Neuronal stem cell (in vitro differentiated cells): ENCODE measurements around the gene ATP8A2.

ENCODE experiments used
- DNase-seq: peaks from one replicate; pipeline ENCODE4 v3.0.0-alpha.2; 2013; ENCODE audit warnings: low spot score
- H2AFZ ChIP-seq: one replicate; pipeline ENCODE4 v1.6.1; 2013; ENCODE audit warnings: mild to moderate bottlenecking, low read length, inconsistent platforms
- H2AK5ac ChIP-seq: 2 replicates; pipeline ENCODE4 v1.6.1; 2013; ENCODE audit warnings: low read depth, mild to moderate bottlenecking, inconsistent platforms, low read length, moderate library complexity, mixed read lengths
- H2BK120ac ChIP-seq: 2 replicates; pipeline ENCODE4 v1.6.1; 2013; ENCODE audit warnings: low read depth, mild to moderate bottlenecking, inconsistent platforms, low read length, moderate library complexity, mixed read lengths
- H2BK12ac ChIP-seq: one replicate; pipeline ENCODE4 v1.6.1; 2013; ENCODE audit warnings: low read length, inconsistent platforms
- H2BK15ac ChIP-seq: 2 replicates; pipeline ENCODE4 v1.6.1; 2013; ENCODE audit warnings: mild to moderate bottlenecking, low read length, inconsistent platforms, mixed read lengths
- H2BK5ac ChIP-seq: one replicate; pipeline ENCODE4 v1.6.1; 2013; ENCODE audit warnings: inconsistent platforms, mild to moderate bottlenecking, low read length, moderate library complexity
- H3K14ac ChIP-seq: one replicate; pipeline ENCODE4 v1.6.1; 2013; ENCODE audit warnings: low read length, inconsistent platforms
- H3K18ac ChIP-seq: 2 replicates; pipeline ENCODE4 v1.6.1; 2013; ENCODE audit warnings: low read length, inconsistent platforms
- H3K23ac ChIP-seq: 2 replicates; pipeline ENCODE4 v1.6.1; 2013; ENCODE audit warnings: low read depth, mild to moderate bottlenecking, mixed read lengths, low read length, inconsistent platforms; ENCODE audit not compliant: poor library complexity
- H3K27ac ChIP-seq: replicated peaks from 3 replicates; pipeline ENCODE4 v1.5.1; 2013; ENCODE audit warnings: low read length, inconsistent platforms
- H3K27me3 ChIP-seq, 3 experiments: 2 replicates each; pipeline ENCODE4 v1.6.1; 2013; ENCODE audit warnings: low read length in 3 of 3, mild to moderate bottlenecking in 2 of 3, inconsistent platforms in 1 of 3, low read depth in 1 of 3, mixed read lengths in 1 of 3, moderate library complexity in 1 of 3; ENCODE audit not compliant: control insufficient read depth in 3 of 3, insufficient read depth in 3 of 3
- H3K36me3 ChIP-seq, 2 donors: replicated peaks in 1 of 2; 2 replicates each; pipeline ENCODE4 v1.6.1; 2013; ENCODE audit warnings: low read length in 2 of 2; ENCODE audit not compliant: control insufficient read depth in 2 of 2, insufficient read depth in 2 of 2
- H3K4ac ChIP-seq: 2 replicates; pipeline ENCODE4 v1.6.1; 2013; ENCODE audit warnings: inconsistent platforms, mild to moderate bottlenecking, low read length, moderate library complexity
- H3K4me1 ChIP-seq, 2 donors: 1 replicate in 1 of 2; 2 replicates in 1 of 2; pipeline ENCODE4 v1.6.1; 2013; ENCODE audit warnings: low read length in 2 of 2, low read depth in 1 of 2; ENCODE audit not compliant: control insufficient read depth in 2 of 2, insufficient read depth in 1 of 2
- H3K4me2 ChIP-seq: one replicate; pipeline ENCODE4 v1.6.1; 2013; ENCODE audit warnings: mild to moderate bottlenecking, low read length, inconsistent platforms; ENCODE audit not compliant: insufficient read depth, poor library complexity, severe bottlenecking
- H3K4me3 ChIP-seq, 2 donors: 2 replicates each; pipeline ENCODE4 v1.5.1; 2013; ENCODE audit warnings: low read length in 2 of 2, mild to moderate bottlenecking in 2 of 2, inconsistent platforms in 1 of 2, moderate library complexity in 1 of 2
- H3K79me1 ChIP-seq: one replicate; pipeline ENCODE4 v1.6.1; 2013; ENCODE audit warnings: low read depth, mild to moderate bottlenecking, inconsistent platforms, low read length, moderate library complexity
- H3K9ac ChIP-seq: one replicate; pipeline ENCODE4 v1.6.1; 2013; ENCODE audit warnings: mild to moderate bottlenecking, low read depth, low read length, inconsistent platforms; ENCODE audit not compliant: poor library complexity
- H3K9me3 ChIP-seq, 2 donors: replicated peaks in 1 of 2; 2 replicates each; pipeline versions ENCODE3 to v1.6.1; 2013; ENCODE audit warnings: low read length in 2 of 2, mild to moderate bottlenecking in 2 of 2, inconsistent platforms in 1 of 2, low read depth in 1 of 2, mixed read lengths in 1 of 2, moderate library complexity in 1 of 2; ENCODE audit not compliant: control insufficient read depth in 2 of 2, insufficient read depth in 1 of 2
- H4K8ac ChIP-seq: one replicate; pipeline ENCODE4 v1.6.1; 2013; ENCODE audit warnings: low read depth, mild to moderate bottlenecking, inconsistent platforms, low read length, moderate library complexity
- H4K91ac ChIP-seq: one replicate; pipeline ENCODE4 v1.6.1; 2013; ENCODE audit warnings: low read length, low read depth, mild to moderate bottlenecking, inconsistent platforms; ENCODE audit not compliant: poor library complexity
- whole genome bisulfite sequencing, 2 donors: extraction: QIAGEN DNeasy Blood & Tissue Kit; methylation state at CpG; one replicate each; pipeline ENCODE4 v1.1.7; 2013; ENCODE audit warnings: missing lambda C conversion rate in 2 of 2, mixed read lengths in 1 of 2; ENCODE audit not compliant: insufficient read length in 2 of 2, insufficient replicate concordance in 1 of 2; ENCODE audit errors: extremely low coverage in 2 of 2; 5-methylcytosine and 5-hydroxymethylcytosine counted together

Gene ATP8A2

DNA sequence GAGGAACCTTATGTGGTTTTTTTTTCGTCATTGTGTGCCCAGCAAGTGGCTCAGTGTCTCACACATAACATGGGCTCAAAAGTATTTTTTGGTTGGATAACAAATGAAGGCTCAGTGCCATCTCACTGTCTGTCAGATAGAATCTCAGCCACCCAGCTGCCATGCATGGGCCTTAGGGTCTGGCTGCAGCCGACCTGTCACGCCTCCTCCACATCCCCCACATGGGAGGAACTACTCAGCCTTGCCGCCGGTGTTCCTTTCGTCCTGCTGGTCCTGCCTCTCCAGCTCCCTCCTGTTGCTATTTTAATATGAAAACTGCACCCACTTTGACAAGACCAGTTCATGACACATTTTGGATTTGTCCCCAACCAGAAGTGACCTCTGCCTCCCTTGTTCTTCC, 558.9 kb downstream of the ATP8A2 start:
- Histone ChIP-seq H3K4me2 (no peak overlapping the region), H2BK15ac (no peak overlapping the region), H2BK5ac (no peak overlapping the region), H3K27ac (no peak overlapping the region), H4K91ac (no peak overlapping the region), H3K79me1 (no peaks in the 10 kb centered on the region), H3K9ac (no peak overlapping the region), H4K8ac (no peak overlapping the region), H3K4me3 (no peak overlapping the region), H2AK5ac (no peak overlapping the region), H3K18ac (no peak overlapping the region), H3K23ac (no peak overlapping the region), H3K36me3 (no peaks in the 10 kb centered on the region), H3K4me1 (peaks cover 0 to 19% of the 10 kb centered on the region in 2 donors), H3K14ac (no peak overlapping the region), H3K27me3 (peaks cover 0 to 5% (median 0%) of the 10 kb centered on the region in 3 experiments), H2BK120ac (no peak overlapping the region), H2BK12ac (no peak overlapping the region), H3K4ac (no peak overlapping the region), H2AFZ (no peak overlapping the region), H3K9me3 (no peaks in the 10 kb centered on the region)
- WGBS, 2 donors = no CpG with 5 or more reads among the region's 6 CpGs
- DNase-seq = no peak

DNA sequence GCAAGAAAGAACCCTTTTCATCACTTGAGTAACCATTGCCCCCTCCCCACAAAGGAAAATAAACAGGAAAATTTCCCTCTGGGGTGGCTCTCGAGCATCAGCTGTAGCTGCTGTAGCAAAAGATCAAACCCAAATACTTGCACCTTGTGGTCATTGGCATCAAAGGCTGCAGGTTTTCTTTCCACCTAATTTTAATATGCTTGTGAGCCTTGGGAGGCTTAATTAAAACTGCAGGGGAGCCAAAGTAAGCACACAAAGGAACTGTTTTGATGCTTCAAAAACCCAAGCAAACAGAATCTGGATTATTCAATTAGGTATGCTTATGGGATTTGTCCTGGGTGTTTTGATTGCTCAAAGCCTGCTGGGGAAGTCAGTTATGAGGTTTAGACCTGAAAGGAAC, 560.6 kb downstream of the ATP8A2 start:
- H4K8ac ChIP-seq = no peak overlapping the region
- no peaks in the 10 kb centered on the region for H3K9me3 ChIP-seq
- H4K91ac ChIP-seq = no peak overlapping the region
- peaks cover 0 to 19% of the 10 kb centered on the region in 2 donors for H3K4me1 ChIP-seq
- no CpG with 5 or more reads among the region's 1 CpG for WGBS, 2 donors
- no peak overlapping the region for H2AFZ ChIP-seq
- no peak overlapping the region for H3K23ac ChIP-seq
- H3K14ac ChIP-seq = no peak overlapping the region
- no peak for DNase-seq
- no peaks in the 10 kb centered on the region for H3K36me3 ChIP-seq
- no peak overlapping the region for H2BK15ac ChIP-seq
- no peak overlapping the region for H3K27ac ChIP-seq
- no peak overlapping the region for H2BK120ac ChIP-seq
- H3K4me2 ChIP-seq = no peak overlapping the region
- H3K9ac ChIP-seq = no peak overlapping the region
- no peak overlapping the region for H2BK5ac ChIP-seq
- H3K27me3 ChIP-seq = peaks cover 0 to 5% (median 0%) of the 10 kb centered on the region in 3 experiments
- H3K4ac ChIP-seq = no peak overlapping the region
- no peak overlapping the region for H2BK12ac ChIP-seq
- H3K79me1 ChIP-seq = no peaks in the 10 kb centered on the region
- no peak overlapping the region for H3K18ac ChIP-seq
- H3K4me3 ChIP-seq = no peak overlapping the region
- no peak overlapping the region for H2AK5ac ChIP-seq

DNA sequence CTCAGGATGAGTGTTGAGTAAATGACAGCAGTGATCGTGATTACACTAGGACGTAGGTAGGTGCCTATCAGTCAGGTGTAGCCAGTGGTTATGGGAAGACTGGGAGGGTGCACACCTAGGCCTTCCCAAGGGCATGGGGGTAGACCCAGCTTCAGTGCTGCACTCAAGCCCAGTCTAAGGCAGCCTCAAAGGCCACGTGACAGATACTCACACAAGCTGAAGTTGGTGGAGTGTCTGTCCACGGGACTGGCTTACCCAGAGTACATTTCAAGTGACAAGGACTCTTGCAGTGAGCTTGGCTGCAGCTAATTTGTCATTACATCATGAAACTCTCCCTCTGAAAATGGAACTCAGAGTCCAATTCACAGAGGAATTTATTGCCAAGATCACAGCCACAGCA, 561.7 kb downstream of the ATP8A2 start:
- Histone ChIP-seq H3K23ac (no peak overlapping the region), H3K79me1 (no peaks in the 10 kb centered on the region), H3K9ac (no peak overlapping the region), H3K27ac (no peak overlapping the region), H2BK120ac (no peak overlapping the region), H3K27me3 (peaks cover 0 to 5% (median 0%) of the 10 kb centered on the region in 3 experiments), H3K4me3 (no peak overlapping the region), H3K4me1 (peaks cover 0 to 18% of the 10 kb centered on the region in 2 donors), H3K14ac (no peak overlapping the region), H2BK5ac (no peak overlapping the region), H4K91ac (no peak overlapping the region), H4K8ac (no peak overlapping the region), H3K9me3 (no peaks in the 10 kb centered on the region), H3K4me2 (no peak overlapping the region), H3K4ac (no peak overlapping the region), H2AFZ (no peak overlapping the region), H2BK15ac (peak overlapping the region; percentile 29), H3K18ac (no peak overlapping the region), H2AK5ac (peak overlapping the region; percentile 20), H3K36me3 (no peaks in the 10 kb centered on the region), H2BK12ac (no peak overlapping the region)
- WGBS, 2 donors = no CpG with 5 or more reads among the region's 4 CpGs
- no peak for DNase-seq

DNA sequence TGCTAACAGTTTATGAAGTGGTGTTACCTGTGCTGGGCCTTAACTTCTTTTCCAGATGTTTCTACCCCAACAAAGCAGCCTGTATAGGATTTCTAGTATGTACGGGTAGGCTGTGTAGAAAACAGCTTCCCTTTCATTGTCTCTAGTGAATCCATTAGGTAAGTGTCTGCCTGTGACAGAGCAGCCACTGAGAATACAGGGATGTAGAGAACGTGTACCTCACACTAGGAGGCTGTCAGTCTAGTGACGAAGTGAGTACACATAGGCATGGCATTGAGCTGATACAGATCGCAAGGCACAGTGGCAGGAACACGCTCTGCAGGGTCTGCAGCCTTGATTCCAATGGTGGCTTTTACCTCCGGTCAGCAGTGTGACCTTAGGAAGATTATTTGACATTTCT, 562.4 kb downstream of the ATP8A2 start:
- Histone ChIP-seq H3K14ac (no peak overlapping the region), H2AK5ac (no peak overlapping the region), H4K91ac (no peak overlapping the region), H3K79me1 (no peaks in the 10 kb centered on the region), H3K9ac (no peak overlapping the region), H2BK15ac (no peak overlapping the region), H3K36me3 (no peaks in the 10 kb centered on the region), H3K4me1 (peaks cover 0 to 17% of the 10 kb centered on the region in 2 donors), H2BK120ac (no peak overlapping the region), H3K27ac (no peak overlapping the region), H2BK12ac (no peak overlapping the region), H3K4me2 (no peak overlapping the region), H3K18ac (no peak overlapping the region), H3K4me3 (no peak overlapping the region), H3K9me3 (no peaks in the 10 kb centered on the region), H3K4ac (no peak overlapping the region), H2BK5ac (no peak overlapping the region), H3K23ac (no peak overlapping the region), H3K27me3 (peaks cover 0 to 5% (median 0%) of the 10 kb centered on the region in 3 experiments), H4K8ac (no peak overlapping the region), H2AFZ (no peak overlapping the region)
- WGBS, 2 donors = no CpG with 5 or more reads among the region's 6 CpGs
- DNase-seq = no peak
